Smooth muscle cell of trachea (primary cell): ENCODE results near the gene NEFH. TPM values are rescaled to one million over a fixed set of nuclear protein-coding genes. Genes with fewer than 3 reads are reported as not detected.

Experiments
- total RNA-seq: library from RNA; depleted of rRNA; stranded (reverse); fragments of >200 nt; gene quantifications from 2 replicates; pipeline ENCODE4 v1.2.1, GENCODE V29; 2014

The NEFH gene, protein sequence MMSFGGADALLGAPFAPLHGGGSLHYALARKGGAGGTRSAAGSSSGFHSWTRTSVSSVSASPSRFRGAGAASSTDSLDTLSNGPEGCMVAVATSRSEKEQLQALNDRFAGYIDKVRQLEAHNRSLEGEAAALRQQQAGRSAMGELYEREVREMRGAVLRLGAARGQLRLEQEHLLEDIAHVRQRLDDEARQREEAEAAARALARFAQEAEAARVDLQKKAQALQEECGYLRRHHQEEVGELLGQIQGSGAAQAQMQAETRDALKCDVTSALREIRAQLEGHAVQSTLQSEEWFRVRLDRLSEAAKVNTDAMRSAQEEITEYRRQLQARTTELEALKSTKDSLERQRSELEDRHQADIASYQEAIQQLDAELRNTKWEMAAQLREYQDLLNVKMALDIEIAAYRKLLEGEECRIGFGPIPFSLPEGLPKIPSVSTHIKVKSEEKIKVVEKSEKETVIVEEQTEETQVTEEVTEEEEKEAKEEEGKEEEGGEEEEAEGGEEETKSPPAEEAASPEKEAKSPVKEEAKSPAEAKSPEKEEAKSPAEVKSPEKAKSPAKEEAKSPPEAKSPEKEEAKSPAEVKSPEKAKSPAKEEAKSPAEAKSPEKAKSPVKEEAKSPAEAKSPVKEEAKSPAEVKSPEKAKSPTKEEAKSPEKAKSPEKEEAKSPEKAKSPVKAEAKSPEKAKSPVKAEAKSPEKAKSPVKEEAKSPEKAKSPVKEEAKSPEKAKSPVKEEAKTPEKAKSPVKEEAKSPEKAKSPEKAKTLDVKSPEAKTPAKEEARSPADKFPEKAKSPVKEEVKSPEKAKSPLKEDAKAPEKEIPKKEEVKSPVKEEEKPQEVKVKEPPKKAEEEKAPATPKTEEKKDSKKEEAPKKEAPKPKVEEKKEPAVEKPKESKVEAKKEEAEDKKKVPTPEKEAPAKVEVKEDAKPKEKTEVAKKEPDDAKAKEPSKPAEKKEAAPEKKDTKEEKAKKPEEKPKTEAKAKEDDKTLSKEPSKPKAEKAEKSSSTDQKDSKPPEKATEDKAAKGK
- total RNA-seq: 0.33 and 0.44 TPM in 2 replicates

GRCh38 chr22:29479417-29480261 is at the start of gene NEFH:
NEFH (plus strand) TSS chr22:29480218; CDS start chr22:29480263, 45 bp downstream.

GRCh38 chr22:29438283-29438682 is 41.7 kb upstream of the NEFH start, which contains the start of gene RFPL1:
RFPL1 (plus strand) TSS chr22:29438583.

Other genes with a start within 250 kb of the NEFH start
- 21.8 and 22.8 TPM in 2 replicates for gene RHBDD3, start 212.2 kb upstream of the NEFH start, total RNA-seq
- gene EWSR1, start 211.9 kb upstream of the NEFH start, total RNA-seq: 179 and 197 TPM in 2 replicates
- 11.3 and 15.4 TPM in 2 replicates for gene GAS2L1, start 173.6 kb upstream of the NEFH start, total RNA-seq
- not detected in 2 replicates for gene RASL10A, start 164.5 kb upstream of the NEFH start, total RNA-seq
- 65.5 and 72.1 TPM in 2 replicates for gene AP1B1, start 91.6 kb upstream of the NEFH start, total RNA-seq
- not detected in 2 replicates for gene RFPL1, start 41.6 kb upstream of the NEFH start, total RNA-seq
- gene THOC5, start 73.5 kb downstream of the NEFH start, total RNA-seq: 54.4 and 73.1 TPM in 2 replicates
- gene NIPSNAP1, start 100.9 kb downstream of the NEFH start, total RNA-seq: 60.7 and 77.2 TPM in 2 replicates
- gene NF2, start 123.4 kb downstream of the NEFH start, total RNA-seq: 74.8 and 93.8 TPM in 2 replicates
- not detected in 2 replicates for gene CABP7, start 239.8 kb downstream of the NEFH start, total RNA-seq